Muscle of arm (tissue), 14 donors: ENCODE data around the gene RBM23. TPM values are rescaled to one million over a fixed set of nuclear protein-coding genes. Genes with fewer than 3 reads are reported as not detected.
"Not testable (repeated sequence)": the region's sequence is repeated elsewhere in the genome, so short reads cannot be mapped to it uniquely, and the experiment has no call there.

Experiments
- DNase-seq: peaks from one replicate; pipeline ENCODE4 v3.0.0-alpha.2; 2013
- long read RNA-seq, 11 donors: transcript quantifications; one replicate each; lab custom pipeline, GENCODE V29; 2026
- polyA plus RNA-seq, 12 donors: library from polyadenylated mRNA; unstranded; fragments of 120-200 nt; gene quantifications; one replicate each; pipeline ENCODE4 v1.2.1, GENCODE V29; 2013; ENCODE audit not compliant: insufficient read length in 12 of 12

RBM23 gene
- 10 to 100 TPM in 11 of 12 donors, not detected in 1; 48.3 to 86.1 (median 57.0) TPM for polyA plus RNA-seq
- long read RNA-seq, donor 1, full-length matches to known transcripts = 11 of 19 reads
- long read RNA-seq, donor 1, partial matches to known transcripts = 8 of 19 reads
- long read RNA-seq, donor 1, other reads (novel, unspliced or antisense) = 0 of 19 reads
- long read RNA-seq, donor 2, full-length matches to known transcripts = 11 of 17 reads
- long read RNA-seq, donor 2, partial matches to known transcripts = 6 of 17 reads
- long read RNA-seq, donor 2, other reads (novel, unspliced or antisense) = 0 of 17 reads
- long read RNA-seq, donor 3, partial matches to known transcripts = 0 of 5 reads
- long read RNA-seq, donor 3, other reads (novel, unspliced or antisense) = 0 of 5 reads
- long read RNA-seq, donor 4, partial matches to known transcripts = 0 of 6 reads
- long read RNA-seq, donor 4, other reads (novel, unspliced or antisense) = 0 of 6 reads
- long read RNA-seq, donor 5, full-length matches to known transcripts = 16 of 24 reads
- long read RNA-seq, donor 5, partial matches to known transcripts = 8 of 24 reads
- long read RNA-seq, donor 5, other reads (novel, unspliced or antisense) = 0 of 24 reads
- long read RNA-seq, donor 6, transcript RBM23-204 (13 exons, 2,430 nt) = major isoform, 5 of 7 reads
- long read RNA-seq, donor 6, partial matches to known transcripts = 0 of 7 reads
- long read RNA-seq, donor 6, other reads (novel, unspliced or antisense) = 0 of 7 reads
- long read RNA-seq, donor 7, full-length matches to known transcripts = 8 of 8 reads
- long read RNA-seq, donor 7, partial matches to known transcripts = 0 of 8 reads
- long read RNA-seq, donor 7, other reads (novel, unspliced or antisense) = 0 of 8 reads
- long read RNA-seq, donor 8, full-length matches to known transcripts = 10 of 20 reads
- long read RNA-seq, donor 8, partial matches to known transcripts = 10 of 20 reads
- long read RNA-seq, donor 8, other reads (novel, unspliced or antisense) = 0 of 20 reads
- long read RNA-seq, donor 9, full-length matches to known transcripts = 11 of 18 reads
- long read RNA-seq, donor 9, partial matches to known transcripts = 7 of 18 reads
- long read RNA-seq, donor 9, other reads (novel, unspliced or antisense) = 0 of 18 reads
- long read RNA-seq, donor 10, full-length matches to known transcripts = 11 of 11 reads
- long read RNA-seq, donor 10, partial matches to known transcripts = 0 of 11 reads
- long read RNA-seq, donor 10, other reads (novel, unspliced or antisense) = 0 of 11 reads
- long read RNA-seq, donor 11, full-length matches to known transcripts = 15 of 28 reads
- long read RNA-seq, donor 11, partial matches to known transcripts = 13 of 28 reads
- long read RNA-seq, donor 11, other reads (novel, unspliced or antisense) = 0 of 28 reads

GRCh38 chr14:22918804-22919600, at the start of gene RBM23:
TSS of gene RBM23 (minus strand) at chr14:22919149.
- DNase-seq = peak; percentile 100

GRCh38 chr14:22966783-22967269, 47.9 kb upstream of the RBM23 start:
- no peak for DNase-seq

- not testable (repeated sequence) for DNase-seq
Observed at GRCh38 chr14:22965916-22966782, 47.2 kb upstream of the RBM23 start.

- DNase-seq = no peak
Observed at GRCh38 chr14:22962061-22962676, 43.2 kb upstream of the RBM23 start.

GRCh38 chr14:22955702-22956569, 37.0 kb upstream of the RBM23 start:
- DNase-seq = no peak

- no peak for DNase-seq
Observed at GRCh38 chr14:22952418-22952817, 33.5 kb upstream of the RBM23 start.

GRCh38 chr14:22951795-22952194, 32.8 kb upstream of the RBM23 start:
- DNase-seq = not testable (repeated sequence)

- DNase-seq = no peak
Observed at GRCh38 chr14:22945642-22946041, 26.7 kb upstream of the RBM23 start.

- no peak for DNase-seq
Observed at GRCh38 chr14:22939684-22940083, 20.7 kb upstream of the RBM23 start.

GRCh38 chr14:22935156-22935555, 16.2 kb upstream of the RBM23 start:
- DNase-seq = no peak

GRCh38 chr14:22932146-22932545, 13.2 kb upstream of the RBM23 start:
- no peak for DNase-seq

GRCh38 chr14:22929961-22930364, 11.0 kb upstream of the RBM23 start:
- DNase-seq = no peak

GRCh38 chr14:22929104-22929960, 10.4 kb upstream of the RBM23 start, which contains the start of gene PRMT5:
TSS of gene PRMT5 (minus strand) at chr14:22929376. CDS start at chr14:22929361, 15 bp downstream.
- DNase-seq = peak; percentile 99

- no peak for DNase-seq
Observed at GRCh38 chr14:22928237-22929103, 9.5 kb upstream of the RBM23 start.

GRCh38 chr14:22926316-22926715, 7.4 kb upstream of the RBM23 start:
- DNase-seq = no peak

- no peak for DNase-seq
Observed at GRCh38 chr14:22925513-22925912, 6.6 kb upstream of the RBM23 start.
